ENCODE results near the gene CTNNBIP1. TPM values are rescaled to one million over a fixed set of nuclear protein-coding genes. Genes with fewer than 3 reads are reported as not detected.
A peak's percentile ranks its signal among the peaks of the same experiment; 100 is the strongest.

Gene CTNNBIP1, protein sequence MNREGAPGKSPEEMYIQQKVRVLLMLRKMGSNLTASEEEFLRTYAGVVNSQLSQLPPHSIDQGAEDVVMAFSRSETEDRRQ
- total RNA-seq (2021) (58.9 and 70.5 TPM in 2 replicates), Bru-seq, nascent RNA (percentile 66 among the genes with signal in this experiment), BruChase-seq, experiment 1, labeled RNA remaining after a 2-hour chase (percentile 64 among the genes with signal in this experiment), BruChase-seq, experiment 2, labeled RNA remaining after a 6-hour chase (percentile 66 among the genes with signal in this experiment)
- long read RNA-seq, transcript CTNNBIP1-204 (5 exons, 1,206 nt), result major isoform, 63 of 108 reads
- long read RNA-seq, transcript CTNNBIP1-203 (6 exons, 3,000 nt), result minor isoform, 8 of 108 reads
- long read RNA-seq, transcript CTNNBIP1-202 (5 exons, 852 nt), result minor isoform, 9 of 108 reads
- long read RNA-seq, partial matches to known transcripts, result 2 of 108 reads
- long read RNA-seq, other reads (novel, unspliced or antisense), result 25 of 108 reads

DNA sequence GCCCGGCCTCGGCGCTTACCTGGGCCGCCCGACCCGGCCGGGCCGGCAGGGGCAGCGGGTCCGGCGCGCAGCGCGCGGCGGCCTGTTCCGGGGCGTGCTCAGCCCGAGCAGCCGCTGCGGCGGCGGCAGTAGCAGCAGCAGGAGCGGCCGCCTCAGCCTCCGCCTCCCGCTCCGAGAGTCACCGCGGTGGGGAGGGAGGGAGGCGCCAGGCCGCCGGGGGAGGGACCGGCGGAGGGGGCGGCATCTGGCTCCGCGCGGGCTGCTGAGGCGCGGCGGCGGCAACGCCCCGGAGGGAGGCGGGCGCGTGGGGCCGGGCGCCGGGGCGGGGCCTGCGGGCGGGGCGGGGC, at the start of gene CTNNBIP1:
CTNNBIP1 (minus strand) TSS at position 194 of the 347 bp plus-strand sequence. CDS start 38,205 bp downstream, outside the sequence.
- Histone ChIP-seq H3K4me3 (peak within 1 kb of the TSS; percentile 63), H3K9me3 (ENCODE audit: insufficient read depth, low read depth) (no peaks in the 10 kb centered on the region), H3F3A (ENCODE audit: insufficient read depth, low read depth) (no peaks in the 10 kb centered on the region), H3K36me3 (ENCODE audit: low read depth) (no peaks in the 10 kb centered on the region), H4K20me1 (ENCODE audit: insufficient read depth) (no peaks in the 10 kb centered on the region), H2AFZ (peak within 1 kb of the TSS; percentile 85), H3K4me1 (replicated peaks; ENCODE audit: insufficient read depth) (peaks cover 12% of the 10 kb centered on the region), H3K4me2 (peak within 1 kb of the TSS; percentile 83), H3K79me2 (ENCODE audit: low read depth) (peaks cover 18% of the 10 kb centered on the region), H3K27me3 (ENCODE audit: insufficient read depth, low read depth) (no peaks in the 10 kb centered on the region), H3K9me2 (ENCODE audit: insufficient read depth) (no peaks in the 10 kb centered on the region), H3K27ac (peak within 1 kb of the TSS; percentile 64)
- ChIA-PET POLR2A (ENCODE audit: unreplicated experiment) (no interaction called here), CTCF (no interaction called here)
- no TSS peak for BruUV-seq (replicated peaks)
- no peak for DNase-seq
- intact Hi-C loops (cut with micrococcal nuclease; ENCODE audit: unreplicated experiment), result loop anchor here (1.0 to 10.0 kb wide), 2 partner anchors 32 to 145 kb away; no protein-coding TSS in a partner anchor
- no peak for TF ChIP-seq EZH2 (IDR thresholded peaks at IDR 0.05; ENCODE audit: low read depth)
- TF ChIP-seq, protein P1, sequence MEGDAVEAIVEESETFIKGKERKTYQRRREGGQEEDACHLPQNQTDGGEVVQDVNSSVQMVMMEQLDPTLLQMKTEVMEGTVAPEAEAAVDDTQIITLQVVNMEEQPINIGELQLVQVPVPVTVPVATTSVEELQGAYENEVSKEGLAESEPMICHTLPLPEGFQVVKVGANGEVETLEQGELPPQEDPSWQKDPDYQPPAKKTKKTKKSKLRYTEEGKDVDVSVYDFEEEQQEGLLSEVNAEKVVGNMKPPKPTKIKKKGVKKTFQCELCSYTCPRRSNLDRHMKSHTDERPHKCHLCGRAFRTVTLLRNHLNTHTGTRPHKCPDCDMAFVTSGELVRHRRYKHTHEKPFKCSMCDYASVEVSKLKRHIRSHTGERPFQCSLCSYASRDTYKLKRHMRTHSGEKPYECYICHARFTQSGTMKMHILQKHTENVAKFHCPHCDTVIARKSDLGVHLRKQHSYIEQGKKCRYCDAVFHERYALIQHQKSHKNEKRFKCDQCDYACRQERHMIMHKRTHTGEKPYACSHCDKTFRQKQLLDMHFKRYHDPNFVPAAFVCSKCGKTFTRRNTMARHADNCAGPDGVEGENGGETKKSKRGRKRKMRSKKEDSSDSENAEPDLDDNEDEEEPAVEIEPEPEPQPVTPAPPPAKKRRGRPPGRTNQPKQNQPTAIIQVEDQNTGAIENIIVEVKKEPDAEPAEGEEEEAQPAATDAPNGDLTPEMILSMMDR (conservative IDR thresholded peaks at IDR 0.05), result no peak

DNA sequence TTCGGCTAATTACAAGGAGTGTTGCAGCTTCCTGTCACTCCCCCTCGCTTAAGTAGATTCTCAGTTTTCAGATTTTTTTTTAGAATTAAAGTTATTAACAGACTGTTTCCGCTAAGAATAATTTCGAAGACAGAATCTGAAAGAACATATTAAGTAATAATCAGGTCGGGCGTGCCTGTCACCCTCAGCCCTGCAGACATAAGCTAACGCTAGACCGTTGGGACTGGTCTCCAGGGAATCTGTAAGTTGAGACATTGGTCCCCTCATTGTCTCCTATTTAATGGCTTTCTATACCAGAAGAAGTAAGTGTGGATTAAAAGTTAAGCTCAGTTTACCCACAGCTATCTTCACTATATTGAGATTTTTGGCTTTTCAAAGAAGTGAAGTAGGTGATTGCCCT, 47.7 kb upstream of the CTNNBIP1 start:
- H3K4me1 ChIP-seq (replicated peaks; ENCODE audit: insufficient read depth), result no peaks in the 10 kb centered on the region
- DNase-seq, result no peak
- no peaks in the 10 kb centered on the region for H3F3A ChIP-seq (ENCODE audit: insufficient read depth, low read depth)
- H3K36me3 ChIP-seq (ENCODE audit: low read depth), result no peaks in the 10 kb centered on the region
- no peak overlapping the region for H3K27ac ChIP-seq
- no peaks in the 10 kb centered on the region for H3K9me3 ChIP-seq (ENCODE audit: insufficient read depth, low read depth)
- H3K4me2 ChIP-seq, result no peak overlapping the region
- intact Hi-C loops (cut with micrococcal nuclease; ENCODE audit: unreplicated experiment), result no loop called here
- no peak overlapping the region for H3K4me3 ChIP-seq
- CTCF ChIA-PET, result no interaction called here
- H3K9me2 ChIP-seq (ENCODE audit: insufficient read depth), result no peaks in the 10 kb centered on the region
- no peaks in the 10 kb centered on the region for H4K20me1 ChIP-seq (ENCODE audit: insufficient read depth)
- no peaks in the 10 kb centered on the region for H3K27me3 ChIP-seq (ENCODE audit: insufficient read depth, low read depth)
- no TSS peak for BruUV-seq (replicated peaks)
- H2AFZ ChIP-seq, result no peak overlapping the region
- POLR2A ChIA-PET (ENCODE audit: unreplicated experiment), result interaction anchor here (0.7 kb wide), 1 partner anchor 326 kb away, joined by 3 read pairs; no protein-coding TSS in a partner anchor
- no peaks in the 10 kb centered on the region for H3K79me2 ChIP-seq (ENCODE audit: low read depth)
- TF ChIP-seq EZH2 (IDR thresholded peaks at IDR 0.05; ENCODE audit: low read depth), result no peak
- TF ChIP-seq, protein P1 (conservative IDR thresholded peaks at IDR 0.05), result no peak

DNA sequence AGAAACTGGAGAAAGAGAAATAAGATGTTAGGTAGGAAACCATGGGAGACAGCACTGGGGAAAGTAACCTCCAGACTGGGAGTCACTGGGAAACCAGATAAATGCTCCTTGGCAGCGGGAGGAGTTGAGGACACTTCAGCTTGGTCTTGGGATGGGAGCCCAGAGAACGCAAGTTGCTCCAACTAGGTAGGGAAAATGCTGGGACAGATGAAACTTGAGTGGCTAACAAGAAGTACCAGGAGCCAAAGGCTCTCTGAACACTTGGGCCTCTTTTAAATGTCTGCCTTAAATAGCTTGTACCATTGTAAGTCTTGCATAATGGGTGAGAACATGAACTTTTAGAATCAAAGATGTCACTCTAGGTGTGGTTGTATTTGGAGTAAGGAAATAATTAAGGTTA, 36.2 kb upstream of the CTNNBIP1 start:
- H3K4me2 ChIP-seq, result no peak overlapping the region
- DNase-seq, result no peak
- no peak overlapping the region for H3K4me3 ChIP-seq
- no peaks in the 10 kb centered on the region for H3K9me3 ChIP-seq (ENCODE audit: insufficient read depth, low read depth)
- no peak overlapping the region for H2AFZ ChIP-seq
- no TSS peak for BruUV-seq (replicated peaks)
- H3K4me1 ChIP-seq (replicated peaks; ENCODE audit: insufficient read depth), result peaks cover 10% of the 10 kb centered on the region
- TF ChIP-seq, protein P1 (conservative IDR thresholded peaks at IDR 0.05), result no peak
- TF ChIP-seq EZH2 (IDR thresholded peaks at IDR 0.05; ENCODE audit: low read depth), result no peak
- no peaks in the 10 kb centered on the region for H3K36me3 ChIP-seq (ENCODE audit: low read depth)
- intact Hi-C loops (cut with micrococcal nuclease; ENCODE audit: unreplicated experiment), result no loop called here
- POLR2A ChIA-PET (ENCODE audit: unreplicated experiment), result no interaction called here
- peaks cover 12% of the 10 kb centered on the region for H3F3A ChIP-seq (ENCODE audit: insufficient read depth, low read depth)
- no peak overlapping the region for H3K27ac ChIP-seq
- H3K27me3 ChIP-seq (ENCODE audit: insufficient read depth, low read depth), result no peaks in the 10 kb centered on the region
- H3K9me2 ChIP-seq (ENCODE audit: insufficient read depth), result no peaks in the 10 kb centered on the region
- peaks cover 7% of the 10 kb centered on the region; the same call in 1 of the 2 replicates for H3K79me2 ChIP-seq (ENCODE audit: low read depth)
- CTCF ChIA-PET, result no interaction called here
- no peaks in the 10 kb centered on the region for H4K20me1 ChIP-seq (ENCODE audit: insufficient read depth)

Data from PC-9 (cell line).